ENCODE data around the gene NUP205. TPM values are rescaled to one million over a fixed set of nuclear protein-coding genes. Genes with fewer than 3 reads are reported as not detected.

NUP205 gene
- total and polyA plus RNA-seq, 2 of the 13 experiments (the other 11 are each of a cell fraction or from before 2014, with no cell fraction given), result 46.2 to 87.2 TPM

GRCh38 chr7:135599471-135599870 is 41.8 kb downstream of the NUP205 start:
- Histone ChIP-seq H3K27ac (ENCODE audit: extremely low read length, insufficient read depth, low read length) (no peak overlapping the region), H3K79me2 (ENCODE audit: insufficient read depth, low read length) (no peaks in the 10 kb centered on the region), H3K27me3 (ENCODE audit: control insufficient read depth in 1 of 2, insufficient read depth in 2 of 2, low read length in 2 of 2) (no peaks in the 10 kb centered on the region), H3K36me3 (replicated peaks in 1 of 2; ENCODE audit: control insufficient read depth in 1 of 2, insufficient read depth in 2 of 2, low read length in 2 of 2) (peaks cover 13 to 69% of the 10 kb centered on the region in 2 experiments), H2AFZ (ENCODE audit: low read length) (no peak overlapping the region), H3K4me2 (ENCODE audit: low read depth, low read length) (no peak overlapping the region), H3K9me3 (ENCODE audit: low read length) (no peaks in the 10 kb centered on the region), H3K4me1 (ENCODE audit: insufficient read depth, low read length) (no peaks in the 10 kb centered on the region), H4K20me1 (ENCODE audit: insufficient read depth, low read length) (no peaks in the 10 kb centered on the region), H3K9ac (ENCODE audit: insufficient read depth, low read depth, low read length) (no peak overlapping the region), H3K4me3 (replicated peaks in 1 of 3; ENCODE audit: insufficient read depth in 1 of 3, low read depth in 2 of 3, low read length in 3 of 3) (no peak overlapping the region)
- in situ Hi-C loops (cut with HindIII; ENCODE audit: extremely low pct_ligation_motif_present, low pct_unique_long_range_greater_than_20kb), result no loop called here
- no TSS peak for BruUV-seq (replicated peaks)
- TF ChIP-seq AFF4 (CRISPR knock-in tag; IDR thresholded peaks at IDR 0.05) (no peak), ZNF574 (CRISPR knock-in tag; IDR thresholded peaks at IDR 0.05) (no peak), ZNF121 (CRISPR knock-in tag; IDR thresholded peaks at IDR 0.05) (no peak), CENPT (CRISPR knock-in tag; IDR thresholded peaks at IDR 0.05; ENCODE audit: low read depth) (no peak), ZC3H13 (CRISPR knock-in tag; IDR thresholded peaks at IDR 0.05) (no peak), ZNF20 (CRISPR knock-in tag; IDR thresholded peaks at IDR 0.05) (no peak), ZNF564 (CRISPR knock-in tag; IDR thresholded peaks at IDR 0.05) (no peak), ZNF142 (CRISPR knock-in tag; IDR thresholded peaks at IDR 0.05) (no peak)
- DNase-seq (ENCODE audit: low spot score) (no peak), ATAC-seq (no peak), FAIRE-seq (no peak)
- ChIA-PET CTCF (ENCODE audit: low intra/inter-chr PET ratio, low total read pairs) (no interaction called here), POLR2A (no interaction called here)
- intact Hi-C loops (cut with micrococcal nuclease; ENCODE audit: unreplicated experiment), result no loop called here

Data from HepG2 (cell line).